HEK293 (cell line): ENCODE data around the gene MPHOSPH10.

Experiments
- CTCF ChIA-PET: fragments of 350-600 bp; formaldehyde crosslinking; extraction: SDS; loops from one replicate; lab custom pipeline; 2021; ENCODE audit warnings: antibody characterized with exemption; lab: Yijun Ruan, JAX
- POLR2A ChIA-PET: fragments of 300-600 bp; formaldehyde crosslinking; extraction: SDS; loops from one replicate; lab custom pipeline; 2020; ENCODE audit warnings: antibody characterized with exemption, inconsistent platforms; lab: Yijun Ruan, JAX
- H3K27ac ChIP-seq: fragments of 200-500 bp; sonication (Bioruptor generic); 2 replicates; pipeline ENCODE4 v1.5.1; 2014; ENCODE audit warnings: low read depth, low read length, control low read depth, inconsistent platforms; ENCODE audit errors: extremely low read depth
- H3K36me3 ChIP-seq, 2 experiments: fragments of 200-500 bp in 1 of 2; sonication (Bioruptor generic) in 1 of 2; 1 replicate in 1 of 2; 2 replicates in 1 of 2; pipeline ENCODE4 v1.5.1; 2014 to 2017; ENCODE audit warnings: inconsistent platforms in 2 of 2, low read length in 2 of 2; ENCODE audit not compliant: control insufficient read depth in 2 of 2, insufficient read depth in 1 of 2
- H3K4me1 ChIP-seq: fragments of 200-500 bp; sonication (Bioruptor generic); 2 replicates; pipeline ENCODE4 v1.5.1; 2014; ENCODE audit warnings: mild to moderate bottlenecking, low read length, inconsistent platforms; ENCODE audit not compliant: control insufficient read depth, insufficient read depth
- H3K4me3 ChIP-seq: 2 replicates; pipeline ENCODE4 v1.5.1; 2011; ENCODE audit warnings: low read depth, mild to moderate bottlenecking, control low read depth, low read length, moderate library complexity
- H3K9me3 ChIP-seq: fragments of 200-500 bp; sonication (Bioruptor generic); 2 replicates; pipeline ENCODE4 v1.5.1; 2014; ENCODE audit warnings: low read depth, low read length, inconsistent platforms; ENCODE audit not compliant: control insufficient read depth, insufficient read depth
- BCL11A ChIP-seq: fragments of 450-650 bp; formaldehyde crosslinking; IDR thresholded peaks from 2 replicates; pipeline ENCODE4 v1.5.1; 2016; ENCODE audit warnings: low read depth, missing biosample characterization, missing genetic modification characterization
- BCL11B ChIP-seq: fragments of 450-650 bp; formaldehyde crosslinking; IDR thresholded peaks from 2 replicates; pipeline ENCODE4 v1.5.1; 2016; ENCODE audit warnings: low read depth, missing biosample characterization, missing genetic modification characterization
- MYNN ChIP-seq: fragments of 450-650 bp; formaldehyde crosslinking; IDR thresholded peaks from 2 replicates; pipeline ENCODE4 v1.5.1; 2016; ENCODE audit warnings: missing biosample characterization, missing genetic modification characterization, borderline replicate concordance
- SCRT2 ChIP-seq: fragments of 450-650 bp; formaldehyde crosslinking; IDR thresholded peaks from 2 replicates; pipeline ENCODE4 v1.5.1; 2016; ENCODE audit warnings: missing biosample characterization, missing genetic modification characterization
- TRIM28 ChIP-seq: IDR thresholded peaks from 2 replicates; pipeline ENCODE4 v1.6.1; 2011; ENCODE audit warnings: low read length, control low read depth, borderline replicate concordance
- ZBTB8A ChIP-seq: fragments of 450-650 bp; formaldehyde crosslinking; IDR thresholded peaks from 2 replicates; pipeline ENCODE4 v1.5.1; 2016; ENCODE audit warnings: missing biosample characterization, missing genetic modification characterization
- ZEB2 ChIP-seq: fragments of 450-650 bp; formaldehyde crosslinking; IDR thresholded peaks from 2 replicates; pipeline ENCODE4 v1.5.1; 2016; ENCODE audit warnings: missing biosample characterization, missing genetic modification characterization
- ZNF214 ChIP-seq: fragments of 450-650 bp; formaldehyde crosslinking; IDR thresholded peaks from 2 replicates; pipeline ENCODE4 v1.5.1; 2017; ENCODE audit warnings: missing biosample characterization, mild to moderate bottlenecking, missing genetic modification characterization, borderline replicate concordance
- ZNF26 ChIP-seq: fragments of 450-650 bp; formaldehyde crosslinking; IDR thresholded peaks from 2 replicates; pipeline ENCODE4 v1.5.1; 2016; ENCODE audit warnings: missing biosample characterization, missing genetic modification characterization
- ZNF266 ChIP-seq: fragments of 450-650 bp; formaldehyde crosslinking; IDR thresholded peaks from 2 replicates; pipeline ENCODE4 v1.5.1; 2016; ENCODE audit warnings: missing biosample characterization, missing genetic modification characterization, low read depth
- ZNF341 ChIP-seq: fragments of 450-650 bp; formaldehyde crosslinking; IDR thresholded peaks from 2 replicates; pipeline ENCODE4; 2016; ENCODE audit warnings: low read depth, missing biosample characterization, missing genetic modification characterization
- ZNF423 ChIP-seq: fragments of 450-650 bp; formaldehyde crosslinking; IDR thresholded peaks from 2 replicates; pipeline ENCODE4 v1.5.1; 2016; ENCODE audit warnings: missing biosample characterization, missing genetic modification characterization
- ZNF510 ChIP-seq: fragments of 450-650 bp; formaldehyde crosslinking; IDR thresholded peaks from 2 replicates; pipeline ENCODE4 v1.5.1; 2018; ENCODE audit warnings: mild to moderate bottlenecking, missing genetic modification characterization, missing biosample characterization; ENCODE audit not compliant: insufficient replicate concordance
- ZNF530 ChIP-seq: fragments of 450-650 bp; formaldehyde crosslinking; IDR thresholded peaks from 2 replicates; pipeline ENCODE4 v1.5.1; 2016; ENCODE audit warnings: low read depth, missing biosample characterization, missing genetic modification characterization
- ZNF677 ChIP-seq: fragments of 450-650 bp; IDR thresholded peaks from 2 replicates; pipeline ENCODE4 v1.5.0; 2018; ENCODE audit warnings: missing biosample characterization, mild to moderate bottlenecking, missing genetic modification characterization, moderate library complexity
- ZNF704 ChIP-seq: fragments of 450-650 bp; formaldehyde crosslinking; IDR thresholded peaks from 2 replicates; pipeline ENCODE4 v1.5.1; 2016; ENCODE audit warnings: missing biosample characterization, missing genetic modification characterization
- ZNF747 ChIP-seq: fragments of 450-650 bp; formaldehyde crosslinking; IDR thresholded peaks from 2 replicates; pipeline ENCODE4 v1.5.1; 2016; ENCODE audit warnings: missing biosample characterization, missing genetic modification characterization
- TF ChIP-seq, protein P1 (sequence below): fragments of 450-650 bp; formaldehyde crosslinking; conservative IDR thresholded peaks from 2 replicates; pipeline ENCODE4 v1.5.1; 2016; ENCODE audit warnings: low read depth, missing biosample characterization, missing genetic modification characterization
- TF ChIP-seq, protein P2 (sequence below): fragments of 450-650 bp; formaldehyde crosslinking; IDR thresholded peaks from 2 replicates; pipeline ENCODE4 v1.5.1; 2016; ENCODE audit warnings: missing biosample characterization, missing genetic modification characterization

Gene MPHOSPH10

GRCh38 chr2:71148506-71149063 lies 18.2 kb downstream of the MPHOSPH10 start:
- TF ChIP-seq ZNF341 (tag by site-specific recombination) = no peak
- TF ChIP-seq ZNF266 (tag by site-specific recombination) = no peak
- no peak for TF ChIP-seq ZNF26 (tag by site-specific recombination)
- TF ChIP-seq, protein P1, sequence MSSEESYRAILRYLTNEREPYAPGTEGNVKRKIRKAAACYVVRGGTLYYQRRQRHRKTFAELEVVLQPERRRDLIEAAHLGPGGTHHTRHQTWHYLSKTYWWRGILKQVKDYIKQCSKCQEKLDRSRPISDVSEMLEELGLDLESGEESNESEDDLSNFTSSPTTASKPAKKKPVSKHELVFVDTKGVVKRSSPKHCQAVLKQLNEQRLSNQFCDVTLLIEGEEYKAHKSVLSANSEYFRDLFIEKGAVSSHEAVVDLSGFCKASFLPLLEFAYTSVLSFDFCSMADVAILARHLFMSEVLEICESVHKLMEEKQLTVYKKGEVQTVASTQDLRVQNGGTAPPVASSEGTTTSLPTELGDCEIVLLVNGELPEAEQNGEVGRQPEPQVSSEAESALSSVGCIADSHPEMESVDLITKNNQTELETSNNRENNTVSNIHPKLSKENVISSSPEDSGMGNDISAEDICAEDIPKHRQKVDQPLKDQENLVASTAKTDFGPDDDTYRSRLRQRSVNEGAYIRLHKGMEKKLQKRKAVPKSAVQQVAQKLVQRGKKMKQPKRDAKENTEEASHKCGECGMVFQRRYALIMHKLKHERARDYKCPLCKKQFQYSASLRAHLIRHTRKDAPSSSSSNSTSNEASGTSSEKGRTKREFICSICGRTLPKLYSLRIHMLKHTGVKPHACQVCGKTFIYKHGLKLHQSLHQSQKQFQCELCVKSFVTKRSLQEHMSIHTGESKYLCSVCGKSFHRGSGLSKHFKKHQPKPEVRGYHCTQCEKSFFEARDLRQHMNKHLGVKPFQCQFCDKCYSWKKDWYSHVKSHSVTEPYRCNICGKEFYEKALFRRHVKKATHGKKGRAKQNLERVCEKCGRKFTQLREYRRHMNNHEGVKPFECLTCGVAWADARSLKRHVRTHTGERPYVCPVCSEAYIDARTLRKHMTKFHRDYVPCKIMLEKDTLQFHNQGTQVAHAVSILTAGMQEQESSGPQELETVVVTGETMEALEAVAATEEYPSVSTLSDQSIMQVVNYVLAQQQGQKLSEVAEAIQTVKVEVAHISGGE = no peak
- TF ChIP-seq ZNF704 (tag by site-specific recombination) = no peak
- no peak for TF ChIP-seq ZNF747
- POLR2A ChIA-PET = no interaction called here
- H3K27ac ChIP-seq = no peak overlapping the region
- H3K4me1 ChIP-seq = no peaks in the 10 kb centered on the region
- H3K4me3 ChIP-seq = no peak overlapping the region
- H3K9me3 ChIP-seq = no peaks in the 10 kb centered on the region
- peaks cover 38 to 72% of the 10 kb centered on the region in 2 experiments for H3K36me3 ChIP-seq
- CTCF ChIA-PET = interaction anchor here (0.6 to 3.6 kb wide), 4 partner anchors 8 to 1581 kb away, joined by 3 to 11 read pairs (median 3); no protein-coding TSS in a partner anchor

- H3K4me3 ChIP-seq = no peak overlapping the region
- peaks cover 33 to 56% of the 10 kb centered on the region in 2 experiments for H3K36me3 ChIP-seq
- ChIA-PET POLR2A (interaction anchor here (1.1 kb wide), 1 partner anchor 20 kb away, joined by 3 read pairs; the partner anchor contains the start of gene MPHOSPH10), CTCF (interaction anchor here (0.7 to 3.6 kb wide), 4 partner anchors 24 to 258 kb away, joined by 3 to 11 read pairs (median 4); no protein-coding TSS in a partner anchor)
- H3K27ac ChIP-seq = no peak overlapping the region
- H3K9me3 ChIP-seq = no peaks in the 10 kb centered on the region
- TF ChIP-seq SCRT2 (tag by site-specific recombination) (peak; percentile 74), ZEB2 (tag by site-specific recombination) (no peak)
- no peaks in the 10 kb centered on the region for H3K4me1 ChIP-seq
Measured at GRCh38 chr2:71150082-71150816, 19.8 kb downstream of the MPHOSPH10 start.

DNA sequence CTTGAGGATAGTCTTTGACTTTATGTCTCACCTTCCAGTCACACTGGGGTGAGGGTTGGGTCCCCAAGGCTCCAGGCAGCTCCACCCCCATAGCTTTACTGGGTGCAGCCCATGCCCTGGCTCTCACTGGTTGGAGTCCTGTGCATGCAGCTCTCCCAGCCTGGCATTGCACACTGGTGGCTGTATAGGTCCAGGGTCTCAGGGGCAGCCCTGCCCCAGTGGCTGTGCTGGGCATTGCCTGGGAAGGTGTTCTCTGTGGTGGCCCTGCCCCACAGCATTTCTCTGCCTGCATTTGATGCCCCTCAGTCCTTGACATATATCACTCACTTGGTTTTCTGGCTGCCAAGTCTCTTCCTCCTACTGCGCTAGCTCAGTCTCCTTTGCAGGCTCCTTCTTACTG lies 21.2 kb downstream of the MPHOSPH10 start:
- Histone ChIP-seq H3K27ac (no peak overlapping the region), H3K4me3 (no peak overlapping the region), H3K36me3 (peaks cover 24 to 43% of the 10 kb centered on the region in 2 experiments), H3K9me3 (no peaks in the 10 kb centered on the region), H3K4me1 (no peaks in the 10 kb centered on the region)
- ChIA-PET POLR2A (no interaction called here), CTCF (interaction anchor here (0.6 to 3.6 kb wide), 6 partner anchors 18 to 415 kb away, joined by 3 to 11 read pairs (median 3); no protein-coding TSS in a partner anchor)
- TF ChIP-seq TRIM28 (no peak), ZNF530 (no peak), ZBTB8A (no peak), MYNN (tag by site-specific recombination) (no peak), BCL11B (no peak), ZNF510 (no peak), ZNF214 (tag by site-specific recombination) (no peak), ZNF423 (tag by site-specific recombination) (no peak), ZNF677 (tag by site-specific recombination) (no peak), BCL11A (tag by site-specific recombination) (no peak), SCRT2 (tag by site-specific recombination) (no peak)
- TF ChIP-seq, protein P2, sequence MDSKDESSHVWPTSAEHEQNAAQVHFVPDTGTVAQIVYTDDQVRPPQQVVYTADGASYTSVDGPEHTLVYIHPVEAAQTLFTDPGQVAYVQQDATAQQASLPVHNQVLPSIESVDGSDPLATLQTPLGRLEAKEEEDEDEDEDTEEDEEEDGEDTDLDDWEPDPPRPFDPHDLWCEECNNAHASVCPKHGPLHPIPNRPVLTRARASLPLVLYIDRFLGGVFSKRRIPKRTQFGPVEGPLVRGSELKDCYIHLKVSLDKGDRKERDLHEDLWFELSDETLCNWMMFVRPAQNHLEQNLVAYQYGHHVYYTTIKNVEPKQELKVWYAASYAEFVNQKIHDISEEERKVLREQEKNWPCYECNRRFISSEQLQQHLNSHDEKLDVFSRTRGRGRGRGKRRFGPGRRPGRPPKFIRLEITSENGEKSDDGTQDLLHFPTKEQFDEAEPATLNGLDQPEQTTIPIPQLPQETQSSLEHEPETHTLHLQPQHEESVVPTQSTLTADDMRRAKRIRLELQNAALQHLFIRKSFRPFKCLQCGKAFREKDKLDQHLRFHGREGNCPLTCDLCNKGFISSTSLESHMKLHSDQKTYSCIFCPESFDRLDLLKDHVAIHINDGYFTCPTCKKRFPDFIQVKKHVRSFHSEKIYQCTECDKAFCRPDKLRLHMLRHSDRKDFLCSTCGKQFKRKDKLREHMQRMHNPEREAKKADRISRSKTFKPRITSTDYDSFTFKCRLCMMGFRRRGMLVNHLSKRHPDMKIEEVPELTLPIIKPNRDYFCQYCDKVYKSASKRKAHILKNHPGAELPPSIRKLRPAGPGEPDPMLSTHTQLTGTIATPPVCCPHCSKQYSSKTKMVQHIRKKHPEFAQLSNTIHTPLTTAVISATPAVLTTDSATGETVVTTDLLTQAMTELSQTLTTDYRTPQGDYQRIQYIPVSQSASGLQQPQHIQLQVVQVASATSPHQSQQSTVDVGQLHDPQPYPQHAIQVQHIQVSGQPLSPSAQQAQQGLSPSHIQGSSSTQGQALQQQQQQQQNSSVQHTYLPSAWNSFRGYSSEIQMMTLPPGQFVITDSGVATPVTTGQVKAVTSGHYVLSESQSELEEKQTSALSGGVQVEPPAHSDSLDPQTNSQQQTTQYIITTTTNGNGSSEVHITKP (tag by site-specific recombination) = no peak
